Neural crest cell (in vitro differentiated cells): ENCODE results near the gene DNER. TPM values are rescaled to one million over a fixed set of nuclear protein-coding genes. Genes with fewer than 3 reads are reported as not detected.

Experiments
- DNase-seq: peaks from one replicate; pipeline ENCODE4 v3.0.0; 2021; ENCODE audit warnings: low read depth, mixed read lengths, low spot score
- H3K27ac Mint-ChIP-seq: one replicate; pipeline ENCODE4 v1.8.0; 2021; ENCODE audit warnings: mild to moderate bottlenecking, mixed read lengths; ENCODE audit not compliant: unreplicated experiment
- H3K27me3 Mint-ChIP-seq: 2 replicates; pipeline ENCODE4 v1.8.0; 2021; ENCODE audit warnings: low read depth, mild to moderate bottlenecking, mixed read lengths
- H3K36me3 Mint-ChIP-seq: 2 replicates; pipeline ENCODE4 v1.8.0; 2021; ENCODE audit warnings: low read depth, mild to moderate bottlenecking, mixed read lengths
- H3K4me1 Mint-ChIP-seq: 2 replicates; pipeline ENCODE4 v1.8.0; 2021; ENCODE audit warnings: mixed read lengths
- H3K4me3 Mint-ChIP-seq: one replicate; pipeline ENCODE4 v1.8.0; 2021; ENCODE audit warnings: mild to moderate bottlenecking, mixed read lengths
- H3K9me3 Mint-ChIP-seq: 2 replicates; pipeline ENCODE4 v1.8.0; 2021; ENCODE audit warnings: mixed read lengths
- CTCF ChIP-seq: fragments of 200-600 bp; sonication (generic); conservative IDR thresholded peaks from 2 replicates; pipeline ENCODE4 v1.5.0; 2021; ENCODE audit warnings: antibody characterized with exemption, mild to moderate bottlenecking
- total RNA-seq: library from RNA; stranded (reverse); gene quantifications from 2 replicates; pipeline ENCODE4 v1.2.1, GENCODE V29; 2021

Gene DNER
- total RNA-seq, 1 donor from 2014 or later = 4.1 TPM

GRCh38 chr2:229501051-229501794, 213.1 kb downstream of the DNER start:
- Mint-ChIP-seq H3K4me3 (no peak overlapping the region), H3K27me3 (no peaks in the 10 kb centered on the region), H3K36me3 (no peaks in the 10 kb centered on the region), H3K4me1 (no peaks in the 10 kb centered on the region), H3K9me3 (peaks cover 3% of the 10 kb centered on the region), H3K27ac (no peak overlapping the region)
- no peak for TF ChIP-seq CTCF
- no peak for DNase-seq

GRCh38 chr2:229492034-229492433, 222.3 kb downstream of the DNER start:
- Mint-ChIP-seq H3K4me1 (no peaks in the 10 kb centered on the region), H3K27me3 (peaks cover 12% of the 10 kb centered on the region), H3K27ac (no peak overlapping the region), H3K9me3 (peaks cover 9% of the 10 kb centered on the region), H3K4me3 (no peak overlapping the region), H3K36me3 (no peaks in the 10 kb centered on the region)
- TF ChIP-seq CTCF = no peak
- DNase-seq = no peak

GRCh38 chr2:229490167-229490566, 224.2 kb downstream of the DNER start:
- Mint-ChIP-seq H3K4me3 (no peak overlapping the region), H3K4me1 (no peaks in the 10 kb centered on the region), H3K27ac (no peak overlapping the region), H3K36me3 (no peaks in the 10 kb centered on the region), H3K9me3 (peaks cover 9% of the 10 kb centered on the region), H3K27me3 (peaks cover 12% of the 10 kb centered on the region)
- no peak for TF ChIP-seq CTCF
- DNase-seq = no peak

GRCh38 chr2:229489016-229489415, 225.3 kb downstream of the DNER start:
- Mint-ChIP-seq H3K4me1 (no peaks in the 10 kb centered on the region), H3K9me3 (peaks cover 9% of the 10 kb centered on the region), H3K4me3 (no peak overlapping the region), H3K36me3 (no peaks in the 10 kb centered on the region), H3K27ac (no peak overlapping the region), H3K27me3 (peaks cover 12% of the 10 kb centered on the region)
- no peak for DNase-seq
- no peak for TF ChIP-seq CTCF

- no peaks in the 10 kb centered on the region for H3K4me1 Mint-ChIP-seq
- no peak overlapping the region for H3K27ac Mint-ChIP-seq
- no peak for DNase-seq
- H3K9me3 Mint-ChIP-seq = peaks cover 9% of the 10 kb centered on the region
- H3K4me3 Mint-ChIP-seq = no peak overlapping the region
- no peaks in the 10 kb centered on the region for H3K36me3 Mint-ChIP-seq
- H3K27me3 Mint-ChIP-seq = peaks cover 12% of the 10 kb centered on the region
- no peak for TF ChIP-seq CTCF
Observed at GRCh38 chr2:229488232-229488631, 226.1 kb downstream of the DNER start.
